Iris pigment epithelial cell (primary cell): ENCODE measurements around the gene TMEM131.
A peak's percentile ranks its signal among the peaks of the same experiment; 100 is the strongest.

ENCODE experiments used
- DNase-seq: peaks from one replicate; pipeline ENCODE4 v3.0.0-alpha.2; 2011; ENCODE audit warnings: low read depth

Gene TMEM131

GRCh38 chr2:97992836-97993825 lies 2.6 kb downstream of the TMEM131 start:
- DNase-seq: peak; percentile 15

GRCh38 chr2:97991081-97991856 lies 4.5 kb downstream of the TMEM131 start:
- DNase-seq: no peak

GRCh38 chr2:97988722-97989121 lies 7.0 kb downstream of the TMEM131 start:
- DNase-seq: no peak

GRCh38 chr2:97985998-97986397 lies 9.8 kb downstream of the TMEM131 start:
- DNase-seq: no peak

- no peak for DNase-seq
Observed at GRCh38 chr2:97983698-97984097, 12.1 kb downstream of the TMEM131 start.

GRCh38 chr2:97983134-97983533 lies 12.6 kb downstream of the TMEM131 start:
- no peak for DNase-seq

- DNase-seq: no peak
Observed at GRCh38 chr2:97982621-97983020, 13.1 kb downstream of the TMEM131 start.

- DNase-seq: no peak
Observed at GRCh38 chr2:97981961-97982360, 13.8 kb downstream of the TMEM131 start.

- DNase-seq: no peak
Observed at GRCh38 chr2:97979904-97980303, 15.8 kb downstream of the TMEM131 start.

- DNase-seq: no peak
Observed at GRCh38 chr2:97974471-97974870, 21.3 kb downstream of the TMEM131 start.

- DNase-seq: no peak
Observed at GRCh38 chr2:97970293-97971060, 25.3 kb downstream of the TMEM131 start.

- peak; percentile 62 for DNase-seq
Observed at GRCh38 chr2:97969081-97970067, 26.4 kb downstream of the TMEM131 start.

- DNase-seq: no peak
Observed at GRCh38 chr2:97967931-97968627, 27.7 kb downstream of the TMEM131 start.

- DNase-seq: no peak
Observed at GRCh38 chr2:97967216-97967592, 28.5 kb downstream of the TMEM131 start.

- DNase-seq: peak; percentile 28
Observed at GRCh38 chr2:97966545-97967215, 29.1 kb downstream of the TMEM131 start.

GRCh38 chr2:97965116-97965515 lies 30.6 kb downstream of the TMEM131 start:
- no peak for DNase-seq

- peak; percentile 17 for DNase-seq
Observed at GRCh38 chr2:97963880-97964279, 31.9 kb downstream of the TMEM131 start.

- no peak for DNase-seq
Observed at GRCh38 chr2:97963079-97963406, 32.7 kb downstream of the TMEM131 start.

GRCh38 chr2:97961534-97961933 lies 34.2 kb downstream of the TMEM131 start:
- DNase-seq: no peak

- no peak for DNase-seq
Observed at GRCh38 chr2:97958184-97958583, 37.6 kb downstream of the TMEM131 start.
